OCI-LY7 (cell line): ENCODE results near the gene LRRC1. TPM values are rescaled to one million over a fixed set of nuclear protein-coding genes. Genes with fewer than 3 reads are reported as not detected.

Experiments used
- BruUV-seq: library from RNA; stranded (reverse); fragments of 400-500 nt; replicated peaks from 2 replicates; lab custom pipeline; 2021; lab: Mats Ljungman, UMichigan
- CTCF ChIA-PET: fragments of 300-600 bp; sonication (Branson Sonifier 250); formaldehyde crosslinking; loops from one replicate; lab custom pipeline; 2022; ENCODE audit warnings: antibody characterized with exemption; ENCODE audit not compliant: unreplicated experiment; lab: Charles Lee
- POLR2A ChIA-PET: fragments of 300-600 bp; sonication (Branson Sonifier 250); formaldehyde crosslinking; loops from one replicate; lab custom pipeline; 2022; ENCODE audit warnings: antibody characterized with exemption; lab: Charles Lee
- DNase-seq: peaks from one replicate; pipeline ENCODE4 v3.0.0-alpha.2; 2015; ENCODE audit warnings: low spot score
- H2AFZ ChIP-seq: fragments of 200-600 bp; sonication (generic), shearing (Covaris generic); 2 replicates; pipeline ENCODE4 v1.6.1; 2014; ENCODE audit warnings: mild to moderate bottlenecking, antibody characterized with exemption, low read length, moderate library complexity
- H3K27ac ChIP-seq: fragments of 200-600 bp; sonication (generic); 2 replicates; pipeline ENCODE4 v1.5.1; 2014; ENCODE audit warnings: mixed run types, low read depth, mild to moderate bottlenecking, moderate library complexity, low read length, inconsistent platforms; ENCODE audit not compliant: poor library complexity, severe bottlenecking
- H3K36me3 ChIP-seq: fragments of 200-600 bp; sonication (generic); 2 replicates; pipeline ENCODE4 v1.6.1; 2014; ENCODE audit warnings: mild to moderate bottlenecking, antibody characterized with exemption, low read length, moderate library complexity, mixed read lengths; ENCODE audit not compliant: insufficient read depth
- H3K4me1 ChIP-seq: fragments of 200-600 bp; sonication (generic); 2 replicates; pipeline ENCODE4 v1.5.1; 2014; ENCODE audit warnings: mild to moderate bottlenecking, low read length; ENCODE audit not compliant: insufficient read depth, poor library complexity, severe bottlenecking
- H3K4me2 ChIP-seq: fragments of 200-600 bp; sonication (generic); 2 replicates; pipeline ENCODE4 v1.6.1; 2014; ENCODE audit warnings: mild to moderate bottlenecking, low read length
- H3K4me3 ChIP-seq: fragments of 200-600 bp; sonication (generic); 2 replicates; pipeline ENCODE4 v1.5.1; 2014; ENCODE audit warnings: mild to moderate bottlenecking, low read depth, low read length; ENCODE audit not compliant: poor library complexity, severe bottlenecking
- H3K79me2 ChIP-seq: fragments of 200-600 bp; sonication (generic); 2 replicates; pipeline ENCODE4 v1.6.1; 2016; ENCODE audit warnings: low read depth, mild to moderate bottlenecking, low read length, moderate library complexity, mixed read lengths; ENCODE audit not compliant: insufficient read depth
- H3K9me2 ChIP-seq: fragments of 200-600 bp; sonication (generic); 2 replicates; pipeline ENCODE4 v1.6.1; 2016; ENCODE audit warnings: mild to moderate bottlenecking, low read length, mixed read lengths; ENCODE audit not compliant: insufficient read depth
- H3K9me3 ChIP-seq: fragments of 200-600 bp; sonication (generic); 2 replicates; pipeline ENCODE4 v1.6.1; 2014; ENCODE audit warnings: mild to moderate bottlenecking, mixed run types, low read length, mixed read lengths
- H4K20me1 ChIP-seq: fragments of 200-600 bp; sonication (generic); 2 replicates; pipeline ENCODE4 v1.6.1; 2014; ENCODE audit warnings: mild to moderate bottlenecking, antibody characterized with exemption, low read length, moderate library complexity, mixed read lengths; ENCODE audit not compliant: insufficient read depth
- EZH2phosphoT487 ChIP-seq: fragments of 200-600 bp; sonication (generic); IDR thresholded peaks from 2 replicates; pipeline ENCODE4 v1.6.1; 2018; ENCODE audit warnings: low read depth, borderline replicate concordance, mild to moderate bottlenecking, mixed run types, antibody characterized with exemption, low read length, moderate library complexity, mixed read lengths
- intact Hi-C: fragments of 100-400 bp; cut with micrococcal nuclease; formaldehyde crosslinking; loops from one replicate; pipeline ENCODE4 v1.10.0; 2022; ENCODE audit not compliant: unreplicated experiment
- total RNA-seq, 2 experiments: library from RNA; depleted of rRNA in 1 of 2; stranded (reverse); fragments of >200 nt in 1 of 2; shearing (Covaris generic) in 1 of 2; gene quantifications; 2 replicates each; pipeline ENCODE4 v1.2.3, GENCODE V29; 2014 to 2022
- TF ChIP-seq, protein P1 (sequence below): fragments of 200-600 bp; sonication (generic); conservative IDR thresholded peaks from 2 replicates; pipeline ENCODE4 v1.5.1; 2014; ENCODE audit warnings: mild to moderate bottlenecking, antibody characterized with exemption, low read length, moderate library complexity, mixed read lengths

Gene LRRC1
- total RNA-seq, 2 experiments from 2014 or later, result 8.2 to 8.4 TPM

DNA sequence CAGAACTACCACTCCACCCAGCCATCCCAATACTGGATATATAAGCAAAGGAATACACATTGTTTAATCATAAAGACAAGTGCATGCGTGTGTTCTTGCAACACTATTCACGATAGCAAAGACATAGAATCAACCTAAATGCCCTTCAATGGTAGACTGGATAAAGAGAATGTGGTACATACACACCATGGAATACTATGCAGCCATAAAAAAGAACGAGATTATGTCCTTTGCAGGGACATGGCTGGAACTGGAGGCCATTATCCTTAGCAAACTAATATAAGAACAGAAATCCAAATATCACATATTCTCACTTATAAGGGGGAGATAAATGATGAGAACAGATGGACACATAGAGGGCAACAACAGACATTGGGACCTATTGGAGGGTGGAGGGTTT, 156.6 kb downstream of the LRRC1 start:
- DNase-seq, result no peak
- H3K9me2 ChIP-seq, result no peaks in the 10 kb centered on the region
- no peak overlapping the region for H3K4me2 ChIP-seq
- H3K9me3 ChIP-seq, result no peaks in the 10 kb centered on the region
- no peaks in the 10 kb centered on the region for H3K79me2 ChIP-seq
- no peak for TF ChIP-seq EZH2phosphoT487
- TF ChIP-seq, protein P1, sequence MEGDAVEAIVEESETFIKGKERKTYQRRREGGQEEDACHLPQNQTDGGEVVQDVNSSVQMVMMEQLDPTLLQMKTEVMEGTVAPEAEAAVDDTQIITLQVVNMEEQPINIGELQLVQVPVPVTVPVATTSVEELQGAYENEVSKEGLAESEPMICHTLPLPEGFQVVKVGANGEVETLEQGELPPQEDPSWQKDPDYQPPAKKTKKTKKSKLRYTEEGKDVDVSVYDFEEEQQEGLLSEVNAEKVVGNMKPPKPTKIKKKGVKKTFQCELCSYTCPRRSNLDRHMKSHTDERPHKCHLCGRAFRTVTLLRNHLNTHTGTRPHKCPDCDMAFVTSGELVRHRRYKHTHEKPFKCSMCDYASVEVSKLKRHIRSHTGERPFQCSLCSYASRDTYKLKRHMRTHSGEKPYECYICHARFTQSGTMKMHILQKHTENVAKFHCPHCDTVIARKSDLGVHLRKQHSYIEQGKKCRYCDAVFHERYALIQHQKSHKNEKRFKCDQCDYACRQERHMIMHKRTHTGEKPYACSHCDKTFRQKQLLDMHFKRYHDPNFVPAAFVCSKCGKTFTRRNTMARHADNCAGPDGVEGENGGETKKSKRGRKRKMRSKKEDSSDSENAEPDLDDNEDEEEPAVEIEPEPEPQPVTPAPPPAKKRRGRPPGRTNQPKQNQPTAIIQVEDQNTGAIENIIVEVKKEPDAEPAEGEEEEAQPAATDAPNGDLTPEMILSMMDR, result no peak
- no peaks in the 10 kb centered on the region for H4K20me1 ChIP-seq
- POLR2A ChIA-PET, result interaction anchor here (0.6 kb wide), 1 partner anchor 13 kb away, joined by 5 read pairs; no protein-coding TSS in a partner anchor
- no peak overlapping the region for H2AFZ ChIP-seq
- no peak overlapping the region for H3K27ac ChIP-seq
- no peaks in the 10 kb centered on the region for H3K4me1 ChIP-seq
- BruUV-seq, result no TSS peak
- H3K4me3 ChIP-seq, result no peak overlapping the region
- CTCF ChIA-PET, result no interaction called here
- no peaks in the 10 kb centered on the region for H3K36me3 ChIP-seq
- intact Hi-C loops, result no loop called here

DNA sequence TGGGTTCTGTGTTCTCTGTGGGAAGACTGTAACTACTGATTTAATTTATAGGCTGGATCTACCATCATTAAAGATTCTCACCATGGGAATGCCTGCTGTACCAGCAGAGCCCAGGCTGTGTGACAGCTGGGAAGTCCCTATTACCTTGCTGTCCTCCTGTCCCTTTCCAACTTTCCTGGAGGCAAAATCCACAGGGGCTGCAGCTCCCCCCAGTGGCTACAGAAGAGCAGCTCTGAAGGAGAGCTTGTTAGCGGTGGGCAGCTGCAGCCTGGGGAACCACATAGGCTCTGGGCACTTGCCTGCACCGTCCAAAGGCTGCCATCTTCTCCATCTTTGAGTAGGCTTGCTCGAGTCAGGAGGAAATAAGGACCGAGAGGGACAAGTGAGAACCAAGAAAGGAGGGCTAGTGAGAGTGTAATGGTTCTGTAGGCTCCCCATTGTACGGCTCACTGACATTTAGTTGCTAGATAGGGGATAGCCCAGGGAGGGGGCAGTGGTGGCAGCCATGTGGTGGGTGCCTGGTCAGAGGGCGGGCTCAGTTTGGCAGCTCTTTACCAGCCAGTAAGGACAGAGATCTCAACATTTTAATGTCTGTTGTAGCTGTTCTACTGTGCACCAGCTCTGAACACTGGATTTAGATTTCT, 161.4 kb downstream of the LRRC1 start:
- TF ChIP-seq EZH2phosphoT487, result no peak
- TF ChIP-seq, protein P1, result peak; percentile 46; the same call in 1 of the 2 replicates
- H3K4me2 ChIP-seq, result no peak overlapping the region
- intact Hi-C loops, result loop anchor here (5.0 kb wide), 1 partner anchor 164 kb away; no protein-coding TSS in a partner anchor
- peak; percentile 5 for DNase-seq
- ChIA-PET POLR2A (interaction anchor here (0.6 to 1.2 kb wide), 2 partner anchors 8 to 175 kb away, joined by 3 to 13 read pairs; no protein-coding TSS in a partner anchor), CTCF (interaction anchor here (1.1 kb wide), 1 partner anchor 238 kb away, joined by 3 read pairs; no protein-coding TSS in a partner anchor)
- no peak overlapping the region for H3K27ac ChIP-seq
- BruUV-seq, result no TSS peak
- H3K9me3 ChIP-seq, result no peaks in the 10 kb centered on the region
- H2AFZ ChIP-seq, result no peak overlapping the region
- H3K9me2 ChIP-seq, result no peaks in the 10 kb centered on the region
- no peaks in the 10 kb centered on the region for H3K79me2 ChIP-seq
- H3K4me3 ChIP-seq, result no peak overlapping the region
- no peaks in the 10 kb centered on the region for H4K20me1 ChIP-seq
- H3K36me3 ChIP-seq, result no peaks in the 10 kb centered on the region
- H3K4me1 ChIP-seq, result no peaks in the 10 kb centered on the region

DNA sequence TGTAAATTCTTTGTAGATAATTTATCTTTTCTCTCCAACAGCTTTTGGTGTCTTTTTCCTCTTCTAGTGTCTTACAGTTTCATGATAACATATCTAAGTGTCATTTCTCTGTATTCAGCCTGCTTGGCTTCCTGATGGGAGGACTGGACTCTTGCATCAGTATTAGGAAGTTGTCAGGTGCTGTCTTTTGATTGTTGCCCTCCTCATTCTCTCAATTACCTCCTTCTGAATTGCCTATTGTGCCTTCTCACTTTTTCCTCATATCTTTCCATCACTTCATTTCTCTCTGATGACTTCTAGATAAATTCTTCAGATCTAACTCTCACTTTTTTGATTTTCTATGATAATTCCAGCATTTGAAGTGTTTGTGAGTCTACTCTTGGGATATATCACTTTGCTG, 162.0 kb downstream of the LRRC1 start:
- H3K9me3 ChIP-seq, result no peaks in the 10 kb centered on the region
- intact Hi-C loops, result loop anchor here (5.0 kb wide), 1 partner anchor 165 kb away; no protein-coding TSS in a partner anchor
- no peak overlapping the region for H3K27ac ChIP-seq
- H3K36me3 ChIP-seq, result no peaks in the 10 kb centered on the region
- no peak overlapping the region for H2AFZ ChIP-seq
- H3K4me3 ChIP-seq, result no peak overlapping the region
- H3K9me2 ChIP-seq, result no peaks in the 10 kb centered on the region
- H4K20me1 ChIP-seq, result no peaks in the 10 kb centered on the region
- BruUV-seq, result no TSS peak
- no peaks in the 10 kb centered on the region for H3K79me2 ChIP-seq
- no peak overlapping the region for H3K4me2 ChIP-seq
- CTCF ChIA-PET, result interaction anchor here (1.1 kb wide), 1 partner anchor 238 kb away, joined by 3 read pairs; no protein-coding TSS in a partner anchor
- POLR2A ChIA-PET, result interaction anchor here (1.2 kb wide), 1 partner anchor 9 kb away, joined by 3 read pairs; no protein-coding TSS in a partner anchor
- no peaks in the 10 kb centered on the region for H3K4me1 ChIP-seq
- DNase-seq, result no peak
- no peak for TF ChIP-seq EZH2phosphoT487
- TF ChIP-seq, protein P1, result no peak
